ENCODE measurements around the gene TREH. TPM values are rescaled to one million over a fixed set of nuclear protein-coding genes. Genes with fewer than 3 reads are reported as not detected.
"Not testable (repeated sequence)": the region's sequence is repeated elsewhere in the genome, so short reads cannot be mapped to it uniquely, and the experiment has no call there.

Gene TREH
- polyA plus RNA-seq, 1 donor from 2014 or later: 0.12 TPM

DNA sequence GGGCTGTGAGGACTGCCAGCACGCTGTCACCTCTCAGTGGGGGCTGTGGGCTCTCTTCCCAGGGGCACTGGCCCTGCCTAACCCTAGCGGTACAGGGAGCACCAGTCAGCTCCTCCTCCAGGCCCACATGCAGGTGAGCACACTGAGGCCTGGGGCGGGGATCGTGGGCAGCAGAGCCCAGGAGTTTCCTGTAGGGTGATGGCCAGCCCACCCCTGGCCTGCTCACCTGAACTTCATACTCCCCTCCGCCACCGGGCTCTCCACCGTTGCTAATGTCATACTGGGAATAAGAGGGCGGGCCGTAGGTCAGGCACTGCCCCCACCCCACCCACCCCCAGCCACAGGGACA is 10.0 kb upstream of the TREH start:
- Histone ChIP-seq H3K9ac (ENCODE audit: low read length) (no peak overlapping the region), H3K27ac (ENCODE audit: low read length) (no peak overlapping the region), H3K27me3 (ENCODE audit: insufficient read depth, low read depth, low read length) (no peaks in the 10 kb centered on the region), H3F3A (ENCODE audit: insufficient read depth, low read length, poor library complexity, severe bottlenecking) (no peaks in the 10 kb centered on the region), H3K79me2 (replicated peaks; ENCODE audit: insufficient read depth, low read length) (no peaks in the 10 kb centered on the region), H4K20me1 (ENCODE audit: insufficient read depth) (no peaks in the 10 kb centered on the region), H3K9me2 (ENCODE audit: insufficient read depth, low read length) (no peaks in the 10 kb centered on the region), H3K36me3 (ENCODE audit: insufficient read depth, low read length) (no peaks in the 10 kb centered on the region), H3K4me2 (ENCODE audit: low read length) (no peak overlapping the region), H2AFZ (ENCODE audit: low read depth, low read length) (no peak overlapping the region), H3K4me3 (ENCODE audit: low read length) (no peak overlapping the region), H3K9me3 (ENCODE audit: low read length) (no peaks in the 10 kb centered on the region)
- TF ChIP-seq SMC3 (conservative IDR thresholded peaks at IDR 0.05; ENCODE audit: poor library complexity): no peak
- no peak for TF ChIP-seq EP300 (conservative IDR thresholded peaks at IDR 0.05; ENCODE audit: poor library complexity, severe bottlenecking)
- no peak for TF ChIP-seq TAF1 (IDR thresholded peaks at IDR 0.05; ENCODE audit: low read depth)
- TF ChIP-seq POLR2AphosphoS5 (IDR thresholded peaks at IDR 0.05): no peak
- TF ChIP-seq EZH2 (IDR thresholded peaks at IDR 0.05; ENCODE audit: borderline replicate concordance, insufficient read depth, low read length, poor library complexity, severe bottlenecking): no peak
- TF ChIP-seq RAD21 (conservative IDR thresholded peaks at IDR 0.05): no peak
- no peak for TF ChIP-seq MXI1 (conservative IDR thresholded peaks at IDR 0.05; ENCODE audit: poor library complexity, severe bottlenecking)
- TF ChIP-seq, protein P1, sequence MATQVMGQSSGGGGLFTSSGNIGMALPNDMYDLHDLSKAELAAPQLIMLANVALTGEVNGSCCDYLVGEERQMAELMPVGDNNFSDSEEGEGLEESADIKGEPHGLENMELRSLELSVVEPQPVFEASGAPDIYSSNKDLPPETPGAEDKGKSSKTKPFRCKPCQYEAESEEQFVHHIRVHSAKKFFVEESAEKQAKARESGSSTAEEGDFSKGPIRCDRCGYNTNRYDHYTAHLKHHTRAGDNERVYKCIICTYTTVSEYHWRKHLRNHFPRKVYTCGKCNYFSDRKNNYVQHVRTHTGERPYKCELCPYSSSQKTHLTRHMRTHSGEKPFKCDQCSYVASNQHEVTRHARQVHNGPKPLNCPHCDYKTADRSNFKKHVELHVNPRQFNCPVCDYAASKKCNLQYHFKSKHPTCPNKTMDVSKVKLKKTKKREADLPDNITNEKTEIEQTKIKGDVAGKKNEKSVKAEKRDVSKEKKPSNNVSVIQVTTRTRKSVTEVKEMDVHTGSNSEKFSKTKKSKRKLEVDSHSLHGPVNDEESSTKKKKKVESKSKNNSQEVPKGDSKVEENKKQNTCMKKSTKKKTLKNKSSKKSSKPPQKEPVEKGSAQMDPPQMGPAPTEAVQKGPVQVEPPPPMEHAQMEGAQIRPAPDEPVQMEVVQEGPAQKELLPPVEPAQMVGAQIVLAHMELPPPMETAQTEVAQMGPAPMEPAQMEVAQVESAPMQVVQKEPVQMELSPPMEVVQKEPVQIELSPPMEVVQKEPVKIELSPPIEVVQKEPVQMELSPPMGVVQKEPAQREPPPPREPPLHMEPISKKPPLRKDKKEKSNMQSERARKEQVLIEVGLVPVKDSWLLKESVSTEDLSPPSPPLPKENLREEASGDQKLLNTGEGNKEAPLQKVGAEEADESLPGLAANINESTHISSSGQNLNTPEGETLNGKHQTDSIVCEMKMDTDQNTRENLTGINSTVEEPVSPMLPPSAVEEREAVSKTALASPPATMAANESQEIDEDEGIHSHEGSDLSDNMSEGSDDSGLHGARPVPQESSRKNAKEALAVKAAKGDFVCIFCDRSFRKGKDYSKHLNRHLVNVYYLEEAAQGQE (IDR thresholded peaks at IDR 0.05; ENCODE audit: borderline replicate concordance): no peak
- TF ChIP-seq, protein P2, sequence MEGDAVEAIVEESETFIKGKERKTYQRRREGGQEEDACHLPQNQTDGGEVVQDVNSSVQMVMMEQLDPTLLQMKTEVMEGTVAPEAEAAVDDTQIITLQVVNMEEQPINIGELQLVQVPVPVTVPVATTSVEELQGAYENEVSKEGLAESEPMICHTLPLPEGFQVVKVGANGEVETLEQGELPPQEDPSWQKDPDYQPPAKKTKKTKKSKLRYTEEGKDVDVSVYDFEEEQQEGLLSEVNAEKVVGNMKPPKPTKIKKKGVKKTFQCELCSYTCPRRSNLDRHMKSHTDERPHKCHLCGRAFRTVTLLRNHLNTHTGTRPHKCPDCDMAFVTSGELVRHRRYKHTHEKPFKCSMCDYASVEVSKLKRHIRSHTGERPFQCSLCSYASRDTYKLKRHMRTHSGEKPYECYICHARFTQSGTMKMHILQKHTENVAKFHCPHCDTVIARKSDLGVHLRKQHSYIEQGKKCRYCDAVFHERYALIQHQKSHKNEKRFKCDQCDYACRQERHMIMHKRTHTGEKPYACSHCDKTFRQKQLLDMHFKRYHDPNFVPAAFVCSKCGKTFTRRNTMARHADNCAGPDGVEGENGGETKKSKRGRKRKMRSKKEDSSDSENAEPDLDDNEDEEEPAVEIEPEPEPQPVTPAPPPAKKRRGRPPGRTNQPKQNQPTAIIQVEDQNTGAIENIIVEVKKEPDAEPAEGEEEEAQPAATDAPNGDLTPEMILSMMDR (IDR thresholded peaks at IDR 0.05; ENCODE audit: poor library complexity, severe bottlenecking): no peak

- Histone ChIP-seq H3K4me2 (ENCODE audit: low read length) (no peak overlapping the region), H3K4me3 (ENCODE audit: low read length) (no peak overlapping the region), H3K79me2 (replicated peaks; ENCODE audit: insufficient read depth, low read length) (no peaks in the 10 kb centered on the region), H3K27me3 (ENCODE audit: insufficient read depth, low read depth, low read length) (no peaks in the 10 kb centered on the region), H3K36me3 (ENCODE audit: insufficient read depth, low read length) (no peaks in the 10 kb centered on the region), H4K20me1 (ENCODE audit: insufficient read depth) (no peaks in the 10 kb centered on the region), H3K9ac (ENCODE audit: low read length) (no peak overlapping the region), H3K9me3 (ENCODE audit: low read length) (no peaks in the 10 kb centered on the region), H3K9me2 (ENCODE audit: insufficient read depth, low read length) (no peaks in the 10 kb centered on the region), H3F3A (ENCODE audit: insufficient read depth, low read length, poor library complexity, severe bottlenecking) (no peaks in the 10 kb centered on the region), H3K27ac (ENCODE audit: low read length) (no peak overlapping the region), H2AFZ (ENCODE audit: low read depth, low read length) (no peak overlapping the region)
- TF ChIP-seq, protein P2 (IDR thresholded peaks at IDR 0.05; ENCODE audit: poor library complexity, severe bottlenecking): no peak
- TF ChIP-seq SMC3 (conservative IDR thresholded peaks at IDR 0.05; ENCODE audit: poor library complexity) (no peak), TAF1 (IDR thresholded peaks at IDR 0.05; ENCODE audit: low read depth) (no peak), MXI1 (conservative IDR thresholded peaks at IDR 0.05; ENCODE audit: poor library complexity, severe bottlenecking) (no peak), POLR2AphosphoS5 (IDR thresholded peaks at IDR 0.05) (no peak), RAD21 (conservative IDR thresholded peaks at IDR 0.05) (no peak), EP300 (conservative IDR thresholded peaks at IDR 0.05; ENCODE audit: poor library complexity, severe bottlenecking) (no peak), EZH2 (IDR thresholded peaks at IDR 0.05; ENCODE audit: borderline replicate concordance, insufficient read depth, low read length, poor library complexity, severe bottlenecking) (no peak)
- TF ChIP-seq, protein P1 (IDR thresholded peaks at IDR 0.05; ENCODE audit: borderline replicate concordance): no peak
These were observed 9.5 kb upstream of the TREH start for GRCh38 chr11:118688851-118689502.

- H3K27me3 ChIP-seq (ENCODE audit: insufficient read depth, low read depth, low read length); H3K9me3 ChIP-seq (ENCODE audit: low read length); H3K36me3 ChIP-seq (ENCODE audit: insufficient read depth, low read length); H3K9me2 ChIP-seq (ENCODE audit: insufficient read depth, low read length); H3K4me3 ChIP-seq (ENCODE audit: low read length); H3K4me2 ChIP-seq (ENCODE audit: low read length); H4K20me1 ChIP-seq (ENCODE audit: insufficient read depth); H3F3A ChIP-seq (ENCODE audit: insufficient read depth, low read length, poor library complexity, severe bottlenecking); H3K27ac ChIP-seq (ENCODE audit: low read length); H3K9ac ChIP-seq (ENCODE audit: low read length); H3K79me2 ChIP-seq (replicated peaks; ENCODE audit: insufficient read depth, low read length); H2AFZ ChIP-seq (ENCODE audit: low read depth, low read length): not testable (repeated sequence)
These were observed 8.9 kb upstream of the TREH start for GRCh38 chr11:118688339-118688738.
